Trophoblast cell (in vitro differentiated cells and primary cell): ENCODE data around the gene HNRNPL.

Experiments used
- DNase-seq, 2 donors: peaks; one replicate each; pipeline ENCODE4 v3.0.0-alpha.2; 2016
- H2AFZ ChIP-seq: 2 replicates; pipeline ENCODE4 v1.6.1; 2013; ENCODE audit warnings: low read length, moderate library complexity, mild to moderate bottlenecking; ENCODE audit not compliant: insufficient read depth, poor library complexity
- H2AK5ac ChIP-seq: 2 replicates; pipeline ENCODE4 v1.6.1; 2013; ENCODE audit warnings: mild to moderate bottlenecking, low read length
- H2BK120ac ChIP-seq: 2 replicates; pipeline ENCODE4 v1.6.1; 2013; ENCODE audit warnings: low read length, mild to moderate bottlenecking, moderate library complexity; ENCODE audit not compliant: insufficient read depth, poor library complexity
- H2BK12ac ChIP-seq: 2 replicates; pipeline ENCODE4 v1.6.1; 2013; ENCODE audit warnings: mild to moderate bottlenecking, low read length, moderate library complexity
- H2BK5ac ChIP-seq: 2 replicates; pipeline ENCODE4 v1.6.1; 2013; ENCODE audit warnings: low read length, low read depth, moderate library complexity, mild to moderate bottlenecking; ENCODE audit not compliant: poor library complexity
- H3K14ac ChIP-seq: 2 replicates; pipeline ENCODE4 v1.6.1; 2013; ENCODE audit warnings: mild to moderate bottlenecking, low read length
- H3K18ac ChIP-seq: 2 replicates; pipeline ENCODE4 v1.6.1; 2013; ENCODE audit warnings: mild to moderate bottlenecking, low read length
- H3K23ac ChIP-seq: 2 replicates; pipeline ENCODE4 v1.6.1; 2013; ENCODE audit warnings: low read length
- H3K27ac ChIP-seq: 2 replicates; pipeline ENCODE4 v1.5.1; 2013; ENCODE audit warnings: low read depth, mild to moderate bottlenecking, inconsistent platforms, low read length, moderate library complexity
- H3K27me3 ChIP-seq: 2 replicates; pipeline ENCODE4 v1.6.1; 2013; ENCODE audit warnings: inconsistent platforms, mild to moderate bottlenecking, low read length, moderate library complexity; ENCODE audit not compliant: insufficient read depth
- H3K36me3 ChIP-seq, 2 experiments: 1 replicate in 1 of 2; 2 replicates in 1 of 2; pipeline ENCODE4 v1.6.1; 2013; ENCODE audit warnings: low read length in 2 of 2, mild to moderate bottlenecking in 2 of 2, moderate library complexity in 1 of 2; ENCODE audit not compliant: insufficient read depth in 2 of 2, control insufficient read depth in 1 of 2
- H3K4ac ChIP-seq: 2 replicates; pipeline ENCODE4 v1.6.1; 2013; ENCODE audit warnings: low read depth, mild to moderate bottlenecking, low read length, moderate library complexity
- H3K4me1 ChIP-seq, 2 experiments: 1 replicate in 1 of 2; 2 replicates in 1 of 2; pipeline ENCODE4 v1.6.1; 2013; ENCODE audit warnings: low read length in 2 of 2, mild to moderate bottlenecking in 2 of 2, moderate library complexity in 1 of 2; ENCODE audit not compliant: insufficient read depth in 2 of 2, control insufficient read depth in 1 of 2
- H3K4me2 ChIP-seq: 2 replicates; pipeline ENCODE4 v1.6.1; 2013; ENCODE audit warnings: inconsistent platforms, mild to moderate bottlenecking, low read length, moderate library complexity
- H3K4me3 ChIP-seq: 2 replicates; pipeline ENCODE4 v1.5.1; 2013; ENCODE audit warnings: mild to moderate bottlenecking, low read depth, low read length, inconsistent platforms
- H3K79me1 ChIP-seq: one replicate; pipeline ENCODE4 v1.6.1; 2013; ENCODE audit warnings: low read length
- H3K79me2 ChIP-seq: 2 replicates; pipeline ENCODE4 v1.6.1; 2013; ENCODE audit warnings: low read length, mild to moderate bottlenecking; ENCODE audit not compliant: control insufficient read depth, insufficient read depth, poor library complexity
- H3K9ac ChIP-seq: 2 replicates; pipeline ENCODE4 v1.6.1; 2013; ENCODE audit warnings: mild to moderate bottlenecking, low read length
- H3K9me3 ChIP-seq: 2 replicates; pipeline ENCODE4 v1.6.1; 2013; ENCODE audit warnings: low read depth, mild to moderate bottlenecking, control low read depth, inconsistent platforms, low read length; ENCODE audit not compliant: insufficient read depth
- H4K12ac ChIP-seq: 2 replicates; pipeline ENCODE4 v1.6.1; 2013; ENCODE audit warnings: low read depth, mild to moderate bottlenecking, low read length, moderate library complexity
- H4K8ac ChIP-seq: 2 replicates; pipeline ENCODE4 v1.6.1; 2013; ENCODE audit warnings: low read depth, mild to moderate bottlenecking, low read length, moderate library complexity
- H4K91ac ChIP-seq: one replicate; pipeline ENCODE4 v1.6.1; 2013; ENCODE audit warnings: low read depth, mild to moderate bottlenecking, low read length, moderate library complexity
- WGBS: extraction: QIAGEN DNeasy Blood & Tissue Kit; methylation state at CpG from one replicate; pipeline ENCODE4 v1.1.7; 2013; ENCODE audit warnings: missing lambda C conversion rate; ENCODE audit not compliant: insufficient read length, insufficient coverage; ENCODE audit errors: extremely low coverage; 5-methylcytosine and 5-hydroxymethylcytosine counted together

The HNRNPL gene

DNA sequence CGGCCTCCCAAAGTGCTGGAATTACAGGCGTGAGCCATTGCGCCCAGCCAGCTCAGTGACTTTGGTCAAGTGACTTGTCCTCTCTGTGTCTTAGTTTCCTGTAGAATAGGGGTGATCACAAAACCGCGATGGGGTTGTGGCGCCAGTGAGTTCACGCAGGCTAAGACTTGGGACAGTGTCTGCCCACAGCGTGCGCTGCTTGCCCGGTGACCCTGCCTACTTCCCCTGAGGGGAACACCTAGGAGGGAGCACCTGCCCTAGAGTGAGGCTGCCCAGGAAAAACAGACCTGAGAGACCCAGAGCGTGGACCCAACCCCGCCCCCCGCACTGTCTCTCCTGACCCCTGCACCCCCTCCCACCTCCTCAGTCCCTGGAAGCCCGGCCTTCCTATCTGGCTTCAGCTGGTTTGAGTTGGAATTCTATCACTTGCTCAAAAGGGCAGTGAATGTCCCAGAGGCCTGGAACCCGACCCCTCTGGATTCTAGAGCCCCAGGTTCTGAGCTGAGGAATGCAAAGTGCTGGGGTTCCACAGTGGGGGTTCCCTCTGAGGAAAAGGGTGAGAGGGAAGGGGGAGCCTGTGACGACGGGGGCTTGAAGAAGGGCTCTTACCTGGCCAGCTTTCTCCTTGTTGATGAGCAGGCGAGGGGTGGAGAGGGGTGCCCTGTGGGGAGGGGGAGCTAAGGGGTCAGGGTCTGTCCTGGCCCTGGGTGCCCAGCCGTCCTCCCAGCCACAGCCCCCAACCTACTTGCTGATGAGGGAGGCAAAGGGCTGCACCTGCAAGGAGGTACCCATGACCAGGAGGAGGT is 30.5 kb upstream of the HNRNPL start:
- H2AK5ac ChIP-seq: no peak overlapping the region
- H3K4me3 ChIP-seq: no peak overlapping the region
- no peak overlapping the region for H3K27ac ChIP-seq
- H3K79me1 ChIP-seq: no peaks in the 10 kb centered on the region
- no peak overlapping the region for H3K9ac ChIP-seq
- H4K12ac ChIP-seq: no peak overlapping the region
- H4K8ac ChIP-seq: no peak overlapping the region
- no peaks in the 10 kb centered on the region for H3K9me3 ChIP-seq
- no peak overlapping the region for H2BK5ac ChIP-seq
- no CpG with 5 or more reads among the region's 19 CpGs for WGBS
- no peaks in the 10 kb centered on the region for H3K36me3 ChIP-seq
- no peak overlapping the region for H2BK120ac ChIP-seq
- no peaks in the 10 kb centered on the region for H3K79me2 ChIP-seq
- H3K4me1 ChIP-seq: no peaks in the 10 kb centered on the region
- no peak overlapping the region for H3K4ac ChIP-seq
- no peak overlapping the region for H2BK12ac ChIP-seq
- H4K91ac ChIP-seq: no peak overlapping the region
- H3K18ac ChIP-seq: no peak overlapping the region
- no peaks in the 10 kb centered on the region for H3K27me3 ChIP-seq
- no peak for DNase-seq
- H3K4me2 ChIP-seq: no peak overlapping the region
- H3K23ac ChIP-seq: no peak overlapping the region
- H2AFZ ChIP-seq: no peak overlapping the region
- no peak overlapping the region for H3K14ac ChIP-seq

DNA sequence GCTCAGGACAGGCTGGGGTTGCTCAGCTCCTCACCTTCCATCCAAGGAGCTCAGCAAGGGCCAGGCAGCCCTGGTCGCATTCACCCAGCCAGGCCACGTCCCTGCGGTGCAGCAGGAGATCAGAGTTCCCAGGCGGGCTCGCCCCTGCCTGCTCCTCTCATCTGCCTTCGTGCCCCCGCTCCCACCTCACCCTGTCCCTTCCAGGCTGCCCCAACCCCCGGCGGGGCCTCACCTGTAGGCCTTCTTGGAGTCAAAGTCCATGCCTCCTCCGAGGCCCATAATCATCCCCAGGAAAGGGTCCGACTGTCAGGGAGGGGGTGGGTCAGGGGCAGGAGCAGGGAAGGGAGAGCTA is 29.6 kb upstream of the HNRNPL start:
- H3K27me3 ChIP-seq: no peaks in the 10 kb centered on the region
- H4K8ac ChIP-seq: no peak overlapping the region
- no peak overlapping the region for H2BK5ac ChIP-seq
- H3K4me2 ChIP-seq: no peak overlapping the region
- no peak overlapping the region for H2AK5ac ChIP-seq
- WGBS: no CpG with 5 or more reads among the region's 11 CpGs
- H2AFZ ChIP-seq: no peak overlapping the region
- H3K18ac ChIP-seq: no peak overlapping the region
- no peak overlapping the region for H2BK120ac ChIP-seq
- H3K4ac ChIP-seq: no peak overlapping the region
- no peak overlapping the region for H3K4me3 ChIP-seq
- no peaks in the 10 kb centered on the region for H3K79me1 ChIP-seq
- no peak overlapping the region for H4K12ac ChIP-seq
- no peak for DNase-seq
- no peak overlapping the region for H3K14ac ChIP-seq
- H3K4me1 ChIP-seq: no peaks in the 10 kb centered on the region
- H3K79me2 ChIP-seq: no peaks in the 10 kb centered on the region
- H3K27ac ChIP-seq: no peak overlapping the region
- no peak overlapping the region for H3K9ac ChIP-seq
- H3K23ac ChIP-seq: no peak overlapping the region
- H4K91ac ChIP-seq: no peak overlapping the region
- H3K9me3 ChIP-seq: no peaks in the 10 kb centered on the region
- no peaks in the 10 kb centered on the region for H3K36me3 ChIP-seq
- H2BK12ac ChIP-seq: no peak overlapping the region

GRCh38 chr19:38878575-38879399 is 29.0 kb upstream of the HNRNPL start:
- Histone ChIP-seq H3K27me3 (no peaks in the 10 kb centered on the region), H4K91ac (no peak overlapping the region), H2BK120ac (no peak overlapping the region), H3K79me2 (no peaks in the 10 kb centered on the region), H2BK12ac (no peak overlapping the region), H3K4ac (no peak overlapping the region), H3K4me2 (no peak overlapping the region), H3K23ac (no peak overlapping the region), H3K27ac (no peak overlapping the region), H3K4me3 (no peak overlapping the region), H4K12ac (no peak overlapping the region), H3K14ac (no peak overlapping the region), H2AK5ac (peak overlapping the region; percentile 35), H3K36me3 (no peaks in the 10 kb centered on the region), H3K18ac (no peak overlapping the region), H4K8ac (no peak overlapping the region), H3K4me1 (no peaks in the 10 kb centered on the region), H3K79me1 (no peaks in the 10 kb centered on the region), H3K9ac (no peak overlapping the region), H2BK5ac (no peak overlapping the region), H3K9me3 (no peaks in the 10 kb centered on the region), H2AFZ (no peak overlapping the region)
- no CpG with 5 or more reads among the region's 16 CpGs for WGBS
- no peak for DNase-seq

- no peak within 1 kb of the TSS for H3K4me3 ChIP-seq
- H4K12ac ChIP-seq: no peak within 1 kb of the TSS
- H3K4me1 ChIP-seq: no peaks in the 10 kb centered on the region
- no peak within 1 kb of the TSS for H3K9ac ChIP-seq
- H3K27me3 ChIP-seq: no peaks in the 10 kb centered on the region
- H2BK120ac ChIP-seq: no peak within 1 kb of the TSS
- H3K4me2 ChIP-seq: no peak within 1 kb of the TSS
- no CpG with 5 or more reads among the region's 11 CpGs for WGBS
- H4K91ac ChIP-seq: no peak within 1 kb of the TSS
- DNase-seq: no peak
- H3K4ac ChIP-seq: no peak within 1 kb of the TSS
- H3K14ac ChIP-seq: no peak within 1 kb of the TSS
- H4K8ac ChIP-seq: peak within 1 kb of the TSS; percentile 59
- H3K9me3 ChIP-seq: no peaks in the 10 kb centered on the region
- H3K36me3 ChIP-seq: no peaks in the 10 kb centered on the region
- H3K23ac ChIP-seq: no peak within 1 kb of the TSS
- peak within 1 kb of the TSS; percentile 35 for H2AK5ac ChIP-seq
- H3K79me1 ChIP-seq: no peaks in the 10 kb centered on the region
- H3K79me2 ChIP-seq: no peaks in the 10 kb centered on the region
- no peak within 1 kb of the TSS for H3K27ac ChIP-seq
- no peak within 1 kb of the TSS for H2BK12ac ChIP-seq
- peak within 1 kb of the TSS; percentile 50 for H2AFZ ChIP-seq
- no peak within 1 kb of the TSS for H3K18ac ChIP-seq
- H2BK5ac ChIP-seq: no peak within 1 kb of the TSS
Observed at GRCh38 chr19:38877781-38878574, 28.2 kb upstream of the HNRNPL start, which contains the start of gene RINL. Gene RINL, minus strand, starts transcription at chr19:38878275. Its CDS starts 1,533 bp downstream, at chr19:38876742.
